ENCODE data around the gene NPPC.

GRCh38 chr2:231936491-231936890 lies 10.3 kb upstream of the NPPC start:
- TF ChIP-seq, protein P1, sequence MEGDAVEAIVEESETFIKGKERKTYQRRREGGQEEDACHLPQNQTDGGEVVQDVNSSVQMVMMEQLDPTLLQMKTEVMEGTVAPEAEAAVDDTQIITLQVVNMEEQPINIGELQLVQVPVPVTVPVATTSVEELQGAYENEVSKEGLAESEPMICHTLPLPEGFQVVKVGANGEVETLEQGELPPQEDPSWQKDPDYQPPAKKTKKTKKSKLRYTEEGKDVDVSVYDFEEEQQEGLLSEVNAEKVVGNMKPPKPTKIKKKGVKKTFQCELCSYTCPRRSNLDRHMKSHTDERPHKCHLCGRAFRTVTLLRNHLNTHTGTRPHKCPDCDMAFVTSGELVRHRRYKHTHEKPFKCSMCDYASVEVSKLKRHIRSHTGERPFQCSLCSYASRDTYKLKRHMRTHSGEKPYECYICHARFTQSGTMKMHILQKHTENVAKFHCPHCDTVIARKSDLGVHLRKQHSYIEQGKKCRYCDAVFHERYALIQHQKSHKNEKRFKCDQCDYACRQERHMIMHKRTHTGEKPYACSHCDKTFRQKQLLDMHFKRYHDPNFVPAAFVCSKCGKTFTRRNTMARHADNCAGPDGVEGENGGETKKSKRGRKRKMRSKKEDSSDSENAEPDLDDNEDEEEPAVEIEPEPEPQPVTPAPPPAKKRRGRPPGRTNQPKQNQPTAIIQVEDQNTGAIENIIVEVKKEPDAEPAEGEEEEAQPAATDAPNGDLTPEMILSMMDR (IDR thresholded peaks at IDR 0.05; ENCODE audit: insufficient read depth, low read length, poor library complexity, severe bottlenecking) = no peak
- TF ChIP-seq EZH2phosphoT487 (conservative IDR thresholded peaks at IDR 0.05; ENCODE audit: low read length) = no peak
